DOHH2 (cell line): ENCODE results near the gene C12orf54.
"Not testable (repeated sequence)": the region's sequence is repeated elsewhere in the genome, so short reads cannot be mapped to it uniquely, and the experiment has no call there.

Source experiments
- H3F3A ChIP-seq: fragments of 200-600 bp; sonication (generic), shearing (Covaris generic); 2 replicates; pipeline ENCODE4 v1.6.0; 2016; ENCODE audit warnings: antibody characterized with exemption, mild to moderate bottlenecking; ENCODE audit not compliant: control insufficient read depth, insufficient read depth
- H3K27ac ChIP-seq: fragments of 200-600 bp; sonication (generic); 2 replicates; pipeline ENCODE4 v1.5.1; 2014; ENCODE audit warnings: low read depth, mild to moderate bottlenecking, low read length, moderate library complexity
- H3K27me3 ChIP-seq: fragments of 200-600 bp; sonication (generic); 2 replicates; pipeline ENCODE4 v1.6.1; 2014; ENCODE audit warnings: mild to moderate bottlenecking, low read length, mixed read lengths; ENCODE audit not compliant: control insufficient read depth
- H3K36me3 ChIP-seq: fragments of 200-600 bp; sonication (generic); 2 replicates; pipeline ENCODE4 v1.6.1; 2014; ENCODE audit warnings: mild to moderate bottlenecking, low read length, moderate library complexity, mixed read lengths; ENCODE audit not compliant: control insufficient read depth
- H3K4me1 ChIP-seq: fragments of 200-600 bp; sonication (generic); 2 replicates; pipeline ENCODE4 v1.6.1; 2014; ENCODE audit warnings: mild to moderate bottlenecking, low read length, mixed read lengths; ENCODE audit not compliant: control insufficient read depth
- H3K4me2 ChIP-seq: fragments of 200-600 bp; sonication (generic); 2 replicates; pipeline ENCODE4 v1.6.0; 2014; ENCODE audit warnings: mild to moderate bottlenecking, low read length, moderate library complexity
- H3K4me3 ChIP-seq: fragments of 200-600 bp; sonication (generic); 2 replicates; pipeline ENCODE4 v1.5.1; 2014; ENCODE audit warnings: mild to moderate bottlenecking, low read length, mixed read lengths
- H3K79me2 ChIP-seq: fragments of 200-600 bp; sonication (generic); 2 replicates; pipeline ENCODE4 v1.6.1; 2014; ENCODE audit warnings: mild to moderate bottlenecking, low read length, mixed read lengths; ENCODE audit not compliant: control insufficient read depth
- H3K9me2 ChIP-seq: fragments of 200-600 bp; sonication (generic); replicated peaks from 2 replicates; pipeline ENCODE4 v1.6.1; 2014; ENCODE audit warnings: mild to moderate bottlenecking, low read length, mixed read lengths; ENCODE audit not compliant: control insufficient read depth
- H3K9me3 ChIP-seq: fragments of 200-600 bp; sonication (generic); 2 replicates; pipeline ENCODE4 v1.6.1; 2014; ENCODE audit warnings: antibody characterized with exemption, low read length, mixed read lengths; ENCODE audit not compliant: control insufficient read depth, insufficient read depth
- H4K20me1 ChIP-seq: fragments of 200-600 bp; sonication (generic); 2 replicates; pipeline ENCODE4 v1.6.0; 2014; ENCODE audit warnings: low read depth, mild to moderate bottlenecking, antibody characterized with exemption, low read length, moderate library complexity; ENCODE audit not compliant: control insufficient read depth, insufficient read depth
- CTCF ChIP-seq: fragments of 200-600 bp; sonication (generic); IDR thresholded peaks from one replicate; pipeline ENCODE4 v1.5.1; 2014; ENCODE audit warnings: antibody characterized with exemption, mild to moderate bottlenecking, low read depth, low read length; ENCODE audit not compliant: poor library complexity, severe bottlenecking
- EZH2phosphoT487 ChIP-seq: fragments of 200-600 bp; sonication (generic); IDR thresholded peaks from 2 replicates; pipeline ENCODE4 v1.6.1; 2017; ENCODE audit warnings: borderline replicate concordance, mild to moderate bottlenecking, antibody characterized with exemption, low read length, moderate library complexity, mixed read lengths

The C12orf54 gene

DNA sequence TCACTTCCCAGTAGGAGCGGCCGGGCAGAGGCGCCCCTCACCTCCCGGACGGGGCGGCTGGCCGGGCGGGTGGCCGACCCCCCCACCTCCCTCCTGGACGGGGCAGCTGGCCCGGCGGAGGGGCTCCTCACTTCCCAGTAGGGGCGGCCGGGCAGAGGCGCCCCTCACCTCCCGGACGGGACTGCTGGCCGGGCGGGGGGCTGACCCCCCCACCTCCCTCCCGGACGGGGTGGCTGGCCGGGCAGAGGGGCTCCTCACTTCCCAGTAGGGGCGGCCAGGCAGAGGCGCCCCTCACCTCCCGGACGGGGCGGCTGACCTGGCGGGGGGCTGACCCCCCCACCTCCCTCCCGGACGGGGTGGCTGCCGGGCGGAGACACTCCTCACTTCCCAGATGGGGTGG is 18.0 kb downstream of the C12orf54 start:
- not testable (repeated sequence) for H4K20me1 ChIP-seq, H3F3A ChIP-seq, H3K4me2 ChIP-seq, H3K9me2 ChIP-seq, H3K79me2 ChIP-seq, H3K9me3 ChIP-seq, H3K4me1 ChIP-seq, H3K27me3 ChIP-seq, H3K4me3 ChIP-seq, H3K36me3 ChIP-seq, H3K27ac ChIP-seq

GRCh38 chr12:48506836-48507235 is 24.5 kb downstream of the C12orf54 start:
- H3K79me2 ChIP-seq, H3F3A ChIP-seq, H4K20me1 ChIP-seq, H3K4me2 ChIP-seq, H3K4me1 ChIP-seq, H3K4me3 ChIP-seq, H3K27me3 ChIP-seq, H3K9me2 ChIP-seq, H3K36me3 ChIP-seq, H3K27ac ChIP-seq, H3K9me3 ChIP-seq: not testable (repeated sequence)

DNA sequence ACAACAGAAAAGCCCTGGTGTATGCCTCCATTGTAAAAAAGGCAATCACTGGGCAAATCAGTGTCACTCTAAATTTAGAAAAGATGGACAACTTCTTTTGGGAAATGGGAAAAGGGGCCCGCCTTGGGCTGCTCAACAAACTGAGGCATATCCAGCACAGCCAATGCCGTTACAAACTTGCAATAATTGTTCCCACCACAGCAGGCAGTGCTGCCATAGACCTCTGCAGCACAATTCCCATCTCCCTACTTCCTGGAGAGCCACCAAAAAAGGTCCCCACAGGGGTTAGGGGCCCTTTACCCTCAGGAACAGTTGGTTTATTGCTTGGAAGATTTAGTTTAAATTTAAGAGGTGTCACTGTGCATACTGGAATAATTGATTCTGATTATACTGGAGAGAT is 26.7 kb downstream of the C12orf54 start:
- H4K20me1 ChIP-seq, result no peaks in the 10 kb centered on the region
- H3K27me3 ChIP-seq, result peaks cover 2% of the 10 kb centered on the region; the same call in 1 of the 2 replicates
- H3K9me2 ChIP-seq, result 0 out of 2 replicates have a peak, but pooled peaks cover 3% of the 10 kb centered on the region
- TF ChIP-seq CTCF (no peak), EZH2phosphoT487 (no peak)
- no peaks in the 10 kb centered on the region for H3K4me1 ChIP-seq
- H3K4me3 ChIP-seq, result no peak overlapping the region
- H3K9me3 ChIP-seq, result no peaks in the 10 kb centered on the region
- no peak overlapping the region for H3K4me2 ChIP-seq
- no peaks in the 10 kb centered on the region for H3K36me3 ChIP-seq
- no peaks in the 10 kb centered on the region for H3F3A ChIP-seq
- no peaks in the 10 kb centered on the region for H3K79me2 ChIP-seq
- H3K27ac ChIP-seq, result no peak overlapping the region

GRCh38 chr12:48510111-48510510 is 27.8 kb downstream of the C12orf54 start:
- Histone ChIP-seq H3K79me2 (no peaks in the 10 kb centered on the region), H3K9me3 (no peaks in the 10 kb centered on the region), H3K4me2 (no peak overlapping the region), H3K9me2 (0 out of 2 replicates have a peak, but pooled peaks cover 3% of the 10 kb centered on the region), H3F3A (no peaks in the 10 kb centered on the region), H3K36me3 (no peaks in the 10 kb centered on the region), H4K20me1 (no peaks in the 10 kb centered on the region), H3K4me3 (no peak overlapping the region), H3K27ac (no peak overlapping the region), H3K4me1 (no peaks in the 10 kb centered on the region), H3K27me3 (no peaks in the 10 kb centered on the region)
- TF ChIP-seq EZH2phosphoT487 (no peak), CTCF (no peak)
